Right atrium auricular region (tissue), 2 donors: Measurements from ENCODE around the gene TPSB2. TPM values are rescaled to one million over a fixed set of nuclear protein-coding genes. Genes with fewer than 3 reads are reported as not detected.
"Not testable (repeated sequence)": the region's sequence is repeated elsewhere in the genome, so short reads cannot be mapped to it uniquely, and the experiment has no call there.

Experiments
- DNase-seq: peaks from one replicate; pipeline ENCODE4 v3.0.0-alpha.2; 2019; ENCODE audit warnings: low spot score
- H3K27ac ChIP-seq, 2 donors: fragments of 200-600 bp; sonication (generic); 1 replicate in 1 of 2; 2 replicates in 1 of 2; pipeline ENCODE4 v1.5.1; 2016 to 2019
- H3K27me3 ChIP-seq, 2 donors: fragments of 200-600 bp; sonication (generic); one replicate each; pipeline versions ENCODE4 v1.5.1 to v1.6.0; 2017 to 2019
- H3K36me3 ChIP-seq: fragments of 200-600 bp; sonication (generic); one replicate; pipeline ENCODE4 v1.5.1; 2016
- H3K4me1 ChIP-seq, 2 donors: fragments of 200-600 bp; sonication (generic); one replicate each; pipeline versions ENCODE4 v1.5.1 to v1.6.0; 2017 to 2019
- H3K4me3 ChIP-seq, 2 donors: fragments of 200-600 bp; sonication (generic); 1 replicate in 1 of 2; 2 replicates in 1 of 2; pipeline ENCODE4 v1.5.1; 2017 to 2019; ENCODE audit warnings: mild to moderate bottlenecking in 1 of 2, moderate library complexity in 1 of 2
- H3K9me3 ChIP-seq, 2 donors: fragments of 200-600 bp; sonication (generic); one replicate each; pipeline ENCODE4 v1.5.1; 2019
- CTCF ChIP-seq, 2 donors: fragments of 200-600 bp; sonication (generic); IDR thresholded peaks; one replicate each; pipeline ENCODE4 v1.5.1; 2019; ENCODE audit warnings: antibody characterized with exemption in 2 of 2
- total RNA-seq, 2 donors: library from RNA; depleted of rRNA; stranded (reverse); fragments of >200 nt; gene quantifications; one replicate each; pipeline ENCODE4 v1.1.0, GENCODE V29; 2016

Gene TPSB2
- total RNA-seq, 2 donors from 2014 or later: 1.2 to 12.5 TPM

- H3K36me3 ChIP-seq, H3K9me3 ChIP-seq, H3K27ac ChIP-seq, H3K4me3 ChIP-seq, DNase-seq, H3K27me3 ChIP-seq, H3K4me1 ChIP-seq: not testable (repeated sequence)
Measured at GRCh38 chr16:1231301-1231700, 1.3 kb upstream of the TPSB2 start.

- DNase-seq: not testable (repeated sequence)
Measured at GRCh38 chr16:1230471-1231212, 658 bp upstream of the TPSB2 start.

GRCh38 chr16:1229476-1229875 lies 508 bp downstream of the TPSB2 start:
- not testable (repeated sequence) for DNase-seq

More at GRCh38 chr16:1230471-1231212, 658 bp upstream of the TPSB2 start:
- H3K4me3 ChIP-seq, H3K27me3 ChIP-seq, H3K36me3 ChIP-seq, H3K4me1 ChIP-seq, H3K9me3 ChIP-seq, H3K27ac ChIP-seq: not testable (repeated sequence)

GRCh38 chr16:1228227-1228626 lies 1.8 kb downstream of the TPSB2 start:
- not testable (repeated sequence) for H3K27ac ChIP-seq, H3K4me3 ChIP-seq, H3K4me1 ChIP-seq, H3K9me3 ChIP-seq, DNase-seq, H3K36me3 ChIP-seq, H3K27me3 ChIP-seq

More at GRCh38 chr16:1229476-1229875, 508 bp downstream of the TPSB2 start:
- not testable (repeated sequence) for H3K36me3 ChIP-seq, H3K27ac ChIP-seq, H3K9me3 ChIP-seq, H3K27me3 ChIP-seq, H3K4me3 ChIP-seq, H3K4me1 ChIP-seq

- not testable (repeated sequence) for DNase-seq, H3K9me3 ChIP-seq, H3K36me3 ChIP-seq, H3K27ac ChIP-seq, H3K4me3 ChIP-seq, H3K27me3 ChIP-seq, H3K4me1 ChIP-seq
Measured at GRCh38 chr16:1226692-1227091, 3.3 kb downstream of the TPSB2 start.

- not testable (repeated sequence) for H3K4me3 ChIP-seq, H3K27me3 ChIP-seq, H3K27ac ChIP-seq, H3K4me1 ChIP-seq, H3K36me3 ChIP-seq, DNase-seq, H3K9me3 ChIP-seq
Measured at GRCh38 chr16:1225728-1226311, 4.2 kb downstream of the TPSB2 start.

- H3K4me1 ChIP-seq: no peaks in the 10 kb centered on the region
- no peak within 1 kb of the TSS for H3K27ac ChIP-seq
- DNase-seq: no peak
- no peaks in the 10 kb centered on the region for H3K9me3 ChIP-seq
- no peak for TF ChIP-seq CTCF (IDR thresholded peaks at IDR 0.05)
- H3K27me3 ChIP-seq: no peaks in the 10 kb centered on the region
- no peaks in the 10 kb centered on the region for H3K36me3 ChIP-seq
- H3K4me3 ChIP-seq: no peak within 1 kb of the TSS
Measured at GRCh38 chr16:1225051-1225451, 4.9 kb downstream of the TPSB2 start, which contains the start of gene TPSG1. TSS of gene TPSG1 (minus strand) at chr16:1225268. CDS start at chr16:1225252, 16 bp downstream.

- Histone ChIP-seq H3K36me3 (no peaks in the 10 kb centered on the region), H3K4me3 (no peak overlapping the region), H3K9me3 (no peaks in the 10 kb centered on the region), H3K27ac (no peak overlapping the region), H3K4me1 (no peaks in the 10 kb centered on the region), H3K27me3 (no peaks in the 10 kb centered on the region)
- no peak for DNase-seq
- no peak for TF ChIP-seq CTCF (IDR thresholded peaks at IDR 0.05)
Measured at GRCh38 chr16:1224558-1224957, 5.4 kb downstream of the TPSB2 start.
